Endodermal cell (in vitro differentiated cells): ENCODE data around the gene OSBPL5. TPM values are rescaled to one million over a fixed set of nuclear protein-coding genes. Genes with fewer than 3 reads are reported as not detected.

ENCODE experiments used
- DNase-seq: peaks from one replicate; pipeline ENCODE4 v3.0.0-alpha.2; 2017
- H3K27ac ChIP-seq: 2 replicates; pipeline ENCODE4 v1.5.1; 2013; ENCODE audit warnings: mild to moderate bottlenecking, low read depth, low read length, moderate library complexity
- H3K27me3 ChIP-seq: 2 replicates; pipeline ENCODE4 v1.6.1; 2013; ENCODE audit warnings: mild to moderate bottlenecking, low read length, moderate library complexity; ENCODE audit not compliant: insufficient read depth, control insufficient read depth, poor library complexity, severe bottlenecking
- H3K36me3 ChIP-seq: 2 replicates; pipeline ENCODE4 v1.7.0; 2013; ENCODE audit warnings: mild to moderate bottlenecking, low read length, moderate library complexity; ENCODE audit not compliant: control insufficient read depth, insufficient read depth
- H3K4me1 ChIP-seq: one replicate; pipeline ENCODE4 v1.7.0; 2013; ENCODE audit warnings: low read length; ENCODE audit not compliant: control insufficient read depth, insufficient read depth
- H3K4me3 ChIP-seq: 2 replicates; pipeline ENCODE4 v1.5.1; 2013; ENCODE audit warnings: mild to moderate bottlenecking, low read length, moderate library complexity
- H3K9ac ChIP-seq: 2 replicates; pipeline ENCODE4 v1.6.1; 2013; ENCODE audit warnings: mild to moderate bottlenecking, low read length, moderate library complexity; ENCODE audit not compliant: poor library complexity, severe bottlenecking; ENCODE audit errors: extremely low read depth
- H3K9me3 ChIP-seq: 2 replicates; pipeline ENCODE4 v1.6.1; 2013; ENCODE audit warnings: mild to moderate bottlenecking, low read length, moderate library complexity; ENCODE audit not compliant: control insufficient read depth
- H3K27ac Mint-ChIP-seq: 2 replicates; pipeline ENCODE4 v1.8.0; 2020; ENCODE audit warnings: mixed read lengths
- H3K27me3 Mint-ChIP-seq: 2 replicates; pipeline ENCODE4 v1.8.0; 2021; ENCODE audit warnings: mild to moderate bottlenecking, mixed read lengths; ENCODE audit not compliant: insufficient read depth
- H3K36me3 Mint-ChIP-seq: 2 replicates; pipeline ENCODE4 v1.8.0; 2020; ENCODE audit warnings: low read depth, mixed read lengths
- H3K4me1 Mint-ChIP-seq: 2 replicates; pipeline ENCODE4 v1.8.0; 2020; ENCODE audit warnings: mixed read lengths
- H3K4me3 Mint-ChIP-seq: 2 replicates; pipeline ENCODE4 v1.8.0; 2020; ENCODE audit warnings: mild to moderate bottlenecking, moderate library complexity, mixed read lengths
- H3K9me3 Mint-ChIP-seq: 2 replicates; pipeline ENCODE4 v1.8.0; 2020; ENCODE audit warnings: mild to moderate bottlenecking, mixed read lengths
- CTCF ChIP-seq: fragments of 200-600 bp; sonication (generic); conservative IDR thresholded peaks from 2 replicates; pipeline ENCODE4 v1.5.0; 2021; ENCODE audit warnings: antibody characterized with exemption, mild to moderate bottlenecking
- WGBS, 2 experiments: methylation state at CpG; one replicate each; pipeline versions ENCODE4 v1.1.5 to v1.1.7; 2013; ENCODE audit warnings: missing lambda C conversion rate in 2 of 2, mixed read lengths in 1 of 2; ENCODE audit not compliant: insufficient coverage in 1 of 2, insufficient read length in 1 of 2; 5-methylcytosine and 5-hydroxymethylcytosine counted together
- total RNA-seq, 2 donors: library from RNA; stranded (reverse); fragmentation: NEBNext Ultra II Directional in 1 of 2; extraction: Animal tissue kit (Norgen Biotek cat#: 25700) in 1 of 2; gene quantifications; 2 replicates in 1 of 2; 3 replicates in 1 of 2; pipeline ENCODE4 v1.2.1, GENCODE V29; 2021

Gene OSBPL5
- total RNA-seq, 2 donors from 2014 or later, result 1.2 to 4.8 TPM

GRCh38 chr11:3158131-3158591 is 6.9 kb downstream of the OSBPL5 start:
- Histone ChIP-seq H3K27me3 (peaks cover 96% of the 10 kb centered on the region), H3K36me3 (no peaks in the 10 kb centered on the region), H3K4me1 (peaks cover 5% of the 10 kb centered on the region), H3K27ac (no peak overlapping the region), H3K4me3 (no peak overlapping the region), H3K9ac (no peak overlapping the region), H3K9me3 (no peaks in the 10 kb centered on the region)
- 93 to 96% methylated on average over 18 of the region's 18 CpGs for WGBS, 2 experiments
- Mint-ChIP-seq H3K27ac (no peak overlapping the region), H3K36me3 (no peaks in the 10 kb centered on the region), H3K4me1 (peaks cover 9% of the 10 kb centered on the region), H3K9me3 (no peaks in the 10 kb centered on the region), H3K4me3 (no peak overlapping the region), H3K27me3 (peaks cover 98% of the 10 kb centered on the region)
- TF ChIP-seq CTCF, result no peak
- no peak for DNase-seq

GRCh38 chr11:3157381-3158130 is 7.6 kb downstream of the OSBPL5 start:
- no peak overlapping the region for H3K4me3 ChIP-seq
- peaks cover 5% of the 10 kb centered on the region for H3K4me1 ChIP-seq
- H3K27me3 ChIP-seq, result peaks cover 96% of the 10 kb centered on the region
- Mint-ChIP-seq H3K4me3 (no peak overlapping the region), H3K27me3 (peaks cover 98% of the 10 kb centered on the region), H3K27ac (no peak overlapping the region), H3K9me3 (no peaks in the 10 kb centered on the region), H3K4me1 (peaks cover 7% of the 10 kb centered on the region), H3K36me3 (no peaks in the 10 kb centered on the region)
- no peaks in the 10 kb centered on the region for H3K9me3 ChIP-seq
- H3K36me3 ChIP-seq, result no peaks in the 10 kb centered on the region
- H3K27ac ChIP-seq, result no peak overlapping the region
- H3K9ac ChIP-seq, result no peak overlapping the region
- DNase-seq, result no peak
- WGBS, 2 experiments, result 90 to 91% methylated on average over 11 to 22 of the region's 22 CpGs
- TF ChIP-seq CTCF, result no peak

- peaks cover 98% of the 10 kb centered on the region for H3K27me3 Mint-ChIP-seq
- no peaks in the 10 kb centered on the region for H3K36me3 Mint-ChIP-seq
- WGBS, 2 experiments, result 89 to 90% methylated on average over 28 to 31 of the region's 31 CpGs
- no peak overlapping the region for H3K9ac ChIP-seq
- no peaks in the 10 kb centered on the region for H3K36me3 ChIP-seq
- no peaks in the 10 kb centered on the region for H3K9me3 ChIP-seq
- peaks cover 96% of the 10 kb centered on the region for H3K27me3 ChIP-seq
- no peak overlapping the region for H3K27ac ChIP-seq
- no peaks in the 10 kb centered on the region for H3K9me3 Mint-ChIP-seq
- H3K4me3 ChIP-seq, result no peak overlapping the region
- peaks cover 7% of the 10 kb centered on the region for H3K4me1 Mint-ChIP-seq
- peaks cover 5% of the 10 kb centered on the region for H3K4me1 ChIP-seq
- H3K27ac Mint-ChIP-seq, result no peak overlapping the region
- DNase-seq, result no peak
- TF ChIP-seq CTCF, result no peak
- no peak overlapping the region for H3K4me3 Mint-ChIP-seq
Observed at GRCh38 chr11:3156661-3157311, 8.3 kb downstream of the OSBPL5 start.
